Ovary (tissue), 9 donors: Measurements from ENCODE around the gene SLFN11. TPM values are rescaled to one million over a fixed set of nuclear protein-coding genes. Genes with fewer than 3 reads are reported as not detected.

ENCODE experiments used
- DNase-seq, 5 donors: peaks; one replicate each; pipeline ENCODE4 v3.0.0-alpha.2; 2019 to 2020
- H3K27ac ChIP-seq, 2 donors: fragments of 200-600 bp; one replicate each; pipeline versions ENCODE4 v1.5.1 to v1.8.0; 2019 to 2022
- H3K27me3 ChIP-seq: fragments of 200-600 bp; one replicate; pipeline ENCODE4 v1.8.0; 2022
- H3K36me3 ChIP-seq: fragments of 200-600 bp; sonication (generic); one replicate; pipeline ENCODE4 v1.5.1; 2019
- H3K4me1 ChIP-seq: one replicate; pipeline ENCODE4 v1.8.1; 2013; ENCODE audit warnings: mild to moderate bottlenecking, moderate library complexity; ENCODE audit not compliant: insufficient read depth
- H3K4me3 ChIP-seq: fragments of 200-600 bp; sonication (generic); one replicate; pipeline ENCODE4 v1.5.1; 2017
- H3K9me3 ChIP-seq, 2 donors: fragments of 200-600 bp in 1 of 2; sonication (generic) in 1 of 2; one replicate each; pipeline versions ENCODE4 v1.5.1 to v1.8.1; 2013 to 2019; ENCODE audit warnings: mild to moderate bottlenecking in 1 of 2, moderate library complexity in 1 of 2
- CTCF ChIP-seq, 3 donors: fragments of 450-650 bp in 2 of 3; fragments of 200-600 bp in 1 of 3; IDR thresholded peaks; one replicate each; pipeline versions ENCODE4 v1.5.1 to v1.8.0; 2016 to 2022; ENCODE audit warnings: antibody characterized with exemption in 3 of 3, mild to moderate bottlenecking in 1 of 3
- EP300 ChIP-seq: sonication (generic); formaldehyde crosslinking; IDR thresholded peaks from one replicate; pipeline ENCODE4 v1.6.1; 2017; ENCODE audit warnings: antibody characterized with exemption
- POLR2A ChIP-seq: fragments of 450-650 bp; IDR thresholded peaks from one replicate; pipeline ENCODE4 v1.6.1; 2017; ENCODE audit warnings: antibody characterized with exemption, mild to moderate bottlenecking, moderate library complexity
- WGBS, 3 donors: extraction: QIAGEN DNeasy Blood & Tissue Kit in 1 of 3; methylation state at CpG; one replicate each; pipeline versions ENCODE4 v1.1.5 to v1.1.7; 2013 to 2017; 5-methylcytosine and 5-hydroxymethylcytosine counted together
- intact Hi-C, 4 donors: fragments of 100-400 bp; cut with DNase I; formaldehyde crosslinking; loops; one replicate each; pipeline versions ENCODE4 v1.11.0 to v1.15.1; 2022 to 2023
- polyA plus RNA-seq, 2 donors: library from polyadenylated mRNA; stranded (reverse); fragments of 200-250 nt in 1 of 2; fragments of 350-450 nt in 1 of 2; fragmentation: Illumina TruSeq in 1 of 2; extraction: RNeasy Lipid Tissue Mini Kit (QIAGEN cat#74804) in 1 of 2; gene quantifications; one replicate each; pipeline ENCODE4 v1.2.3, GENCODE V29; 2013 to 2014
- total RNA-seq, 7 donors: library from RNA; depleted of rRNA in 2 of 7; stranded (reverse); fragments of >200 nt in 2 of 7; fragmentation: NEBNext Ultra II Directional in 3 of 7; extraction: Animal tissue kit (Norgen Biotek cat#: 25700) in 3 of 7; gene quantifications; one replicate each; pipeline versions ENCODE4 v1.1.0 to v1.2.4, GENCODE V29; 2016 to 2023
- donor health status: DM: no; HTN: no; CAD: no; lungs with moderate emphysema.
- donor health status: DM: no; HTN: no; CAD: no.
- donor health status: Bipolar disorder and iron deficiency.
- donor health status: DM: yes; HTN: yes; CAD: no.
- donor health status: DM: no; HTN: no; CAD: no.
- donor health status: DM: yes; HTN: yes; CAD: no.

The SLFN11 gene
- total and polyA plus RNA-seq, 9 donors = 9.6 to 75.0 (median 40.8) TPM

GRCh38 chr17:35350493-35350892, 22.9 kb downstream of the SLFN11 start:
- peaks cover under 1% of the 10 kb centered on the region for H3K4me1 ChIP-seq
- no peak for DNase-seq
- no peaks in the 10 kb centered on the region for H3K36me3 ChIP-seq
- H3K27ac ChIP-seq = no peak overlapping the region
- no peaks in the 10 kb centered on the region for H3K9me3 ChIP-seq
- 49 to 71% (median 59%) methylated on average over 1 of the region's 1 CpG for WGBS, 3 donors
- intact Hi-C loops = no loop called here
- H3K27me3 ChIP-seq = no peaks in the 10 kb centered on the region
- H3K4me3 ChIP-seq = no peak overlapping the region
- TF ChIP-seq POLR2A = no peak
- TF ChIP-seq CTCF (IDR thresholded peaks at IDR 0.05) = no peak
- TF ChIP-seq EP300 = no peak

GRCh38 chr17:35345926-35346771, 27.3 kb downstream of the SLFN11 start:
- H3K36me3 ChIP-seq = no peaks in the 10 kb centered on the region
- H3K4me3 ChIP-seq = peak overlapping the region; percentile 38
- H3K9me3 ChIP-seq = no peaks in the 10 kb centered on the region
- H3K27ac ChIP-seq = no peak overlapping the region
- TF ChIP-seq EP300 (no peak), CTCF (IDR thresholded peaks at IDR 0.05) (peak in 1 of 3 donors; percentile 8)
- 1 to 3% (median 3%) methylated on average over 40 of the region's 40 CpGs for WGBS, 3 donors
- peaks cover 2% of the 10 kb centered on the region for H3K4me1 ChIP-seq
- no peaks in the 10 kb centered on the region for H3K27me3 ChIP-seq
- DNase-seq = peak; percentile 30 to 64 (median 56)
- intact Hi-C loops = no loop called here

- H3K4me1 ChIP-seq = peaks cover 2% of the 10 kb centered on the region
- H3K36me3 ChIP-seq = no peaks in the 10 kb centered on the region
- intact Hi-C loops = no loop called here
- no peak for DNase-seq
- TF ChIP-seq CTCF (IDR thresholded peaks at IDR 0.05) = no peak
- TF ChIP-seq POLR2A = no peak
- TF ChIP-seq EP300 = no peak
- no peaks in the 10 kb centered on the region for H3K9me3 ChIP-seq
- H3K4me3 ChIP-seq = peak overlapping the region; percentile 38
- H3K27ac ChIP-seq = no peak overlapping the region
- 13 to 21% (median 14%) methylated on average over 25 of the region's 25 CpGs for WGBS, 3 donors
- H3K27me3 ChIP-seq = no peaks in the 10 kb centered on the region
These were observed 27.9 kb downstream of the SLFN11 start for GRCh38 chr17:35345445-35345925.

- Histone ChIP-seq H3K27me3 (no peaks in the 10 kb centered on the region), H3K36me3 (no peaks in the 10 kb centered on the region), H3K4me3 (no peak overlapping the region), H3K4me1 (peaks cover 2% of the 10 kb centered on the region), H3K27ac (no peak overlapping the region), H3K9me3 (no peaks in the 10 kb centered on the region)
- DNase-seq = no peak
- intact Hi-C loops = no loop called here
- WGBS, 3 donors = 83 to 97% (median 87%) methylated on average over 3 of the region's 3 CpGs
- no peak for TF ChIP-seq EP300
- TF ChIP-seq POLR2A = no peak
- TF ChIP-seq CTCF (IDR thresholded peaks at IDR 0.05) = no peak
These were observed 29.2 kb downstream of the SLFN11 start for GRCh38 chr17:35344262-35344661.
